A549 (cell line): ENCODE results near the gene UXS1.

Experiments
- CHD2 ChIP-seq: fragments of 150-350 bp; IDR thresholded peaks from 2 replicates; pipeline ENCODE4 v1.6.1; 2014; ENCODE audit warnings: low read length; ENCODE audit not compliant: partially characterized antibody
- ESRRA ChIP-seq: fragments of 150-350 bp; IDR thresholded peaks from 2 replicates; pipeline ENCODE4 v1.6.1; 2014; ENCODE audit warnings: mild to moderate bottlenecking, low read length, borderline replicate concordance
- HDAC2 ChIP-seq: fragments of 200-600 bp; sonication (generic); IDR thresholded peaks from 2 replicates; pipeline ENCODE4 v1.6.1; 2016
- PHF8 ChIP-seq: fragments of 200-600 bp; sonication (generic); IDR thresholded peaks from 2 replicates; pipeline ENCODE4 v1.6.1; 2016; ENCODE audit warnings: low read depth, mild to moderate bottlenecking, antibody characterized with exemption, moderate library complexity, borderline replicate concordance
- POLR2A ChIP-seq: IDR thresholded peaks from 2 replicates; pipeline ENCODE4 v1.6.1; 2012; ENCODE audit warnings: mild to moderate bottlenecking, low read length
- SREBF2 ChIP-seq: fragments of 450-650 bp; IDR thresholded peaks from 2 replicates; pipeline ENCODE4 v1.6.1; 2014; ENCODE audit warnings: mild to moderate bottlenecking, moderate library complexity
- TP53 ChIP-seq: fragments of 250-450 bp; sonication (Bioruptor Pico); IDR thresholded peaks from 2 replicates; pipeline ENCODE4 v1.5.0; 2021; ENCODE audit warnings: mild to moderate bottlenecking, moderate library complexity
- ZFP36 ChIP-seq: fragments of 450-650 bp; IDR thresholded peaks from 2 replicates; pipeline ENCODE4 v1.6.1; 2014; ENCODE audit warnings: borderline replicate concordance; ENCODE audit not compliant: partially characterized antibody
- TF ChIP-seq, protein P1 (sequence below): fragments of >200 bp; sonication (Bioruptor Twin); formaldehyde crosslinking; IDR thresholded peaks from 3 replicates; pipeline ENCODE4 v1.5.1; 2016
- TF ChIP-seq, protein P2 (sequence below): fragments of 200-600 bp; sonication (generic); IDR thresholded peaks from 2 replicates; pipeline ENCODE4 v1.6.1; 2016; ENCODE audit warnings: antibody characterized with exemption, mild to moderate bottlenecking, moderate library complexity
- TF ChIP-seq, protein P3 (sequence below): IDR thresholded peaks from 2 replicates; pipeline ENCODE4 v1.6.1; 2012
- TF ChIP-seq, protein P4 (sequence below): fragments of 450-650 bp; IDR thresholded peaks from 2 replicates; pipeline ENCODE4 v1.6.1; 2014; ENCODE audit warnings: antibody characterized with exemption

GRCh38 chr2:106044859-106045258 is 149.2 kb downstream of the UXS1 start:
- TF ChIP-seq ZFP36 (no peak), HDAC2 (no peak), POLR2A (no peak), ESRRA (no peak), PHF8 (no peak), TP53 (no peak), SREBF2 (no peak), CHD2 (no peak)
- TF ChIP-seq, protein P1, sequence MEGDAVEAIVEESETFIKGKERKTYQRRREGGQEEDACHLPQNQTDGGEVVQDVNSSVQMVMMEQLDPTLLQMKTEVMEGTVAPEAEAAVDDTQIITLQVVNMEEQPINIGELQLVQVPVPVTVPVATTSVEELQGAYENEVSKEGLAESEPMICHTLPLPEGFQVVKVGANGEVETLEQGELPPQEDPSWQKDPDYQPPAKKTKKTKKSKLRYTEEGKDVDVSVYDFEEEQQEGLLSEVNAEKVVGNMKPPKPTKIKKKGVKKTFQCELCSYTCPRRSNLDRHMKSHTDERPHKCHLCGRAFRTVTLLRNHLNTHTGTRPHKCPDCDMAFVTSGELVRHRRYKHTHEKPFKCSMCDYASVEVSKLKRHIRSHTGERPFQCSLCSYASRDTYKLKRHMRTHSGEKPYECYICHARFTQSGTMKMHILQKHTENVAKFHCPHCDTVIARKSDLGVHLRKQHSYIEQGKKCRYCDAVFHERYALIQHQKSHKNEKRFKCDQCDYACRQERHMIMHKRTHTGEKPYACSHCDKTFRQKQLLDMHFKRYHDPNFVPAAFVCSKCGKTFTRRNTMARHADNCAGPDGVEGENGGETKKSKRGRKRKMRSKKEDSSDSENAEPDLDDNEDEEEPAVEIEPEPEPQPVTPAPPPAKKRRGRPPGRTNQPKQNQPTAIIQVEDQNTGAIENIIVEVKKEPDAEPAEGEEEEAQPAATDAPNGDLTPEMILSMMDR, result no peak
- TF ChIP-seq, protein P2, sequence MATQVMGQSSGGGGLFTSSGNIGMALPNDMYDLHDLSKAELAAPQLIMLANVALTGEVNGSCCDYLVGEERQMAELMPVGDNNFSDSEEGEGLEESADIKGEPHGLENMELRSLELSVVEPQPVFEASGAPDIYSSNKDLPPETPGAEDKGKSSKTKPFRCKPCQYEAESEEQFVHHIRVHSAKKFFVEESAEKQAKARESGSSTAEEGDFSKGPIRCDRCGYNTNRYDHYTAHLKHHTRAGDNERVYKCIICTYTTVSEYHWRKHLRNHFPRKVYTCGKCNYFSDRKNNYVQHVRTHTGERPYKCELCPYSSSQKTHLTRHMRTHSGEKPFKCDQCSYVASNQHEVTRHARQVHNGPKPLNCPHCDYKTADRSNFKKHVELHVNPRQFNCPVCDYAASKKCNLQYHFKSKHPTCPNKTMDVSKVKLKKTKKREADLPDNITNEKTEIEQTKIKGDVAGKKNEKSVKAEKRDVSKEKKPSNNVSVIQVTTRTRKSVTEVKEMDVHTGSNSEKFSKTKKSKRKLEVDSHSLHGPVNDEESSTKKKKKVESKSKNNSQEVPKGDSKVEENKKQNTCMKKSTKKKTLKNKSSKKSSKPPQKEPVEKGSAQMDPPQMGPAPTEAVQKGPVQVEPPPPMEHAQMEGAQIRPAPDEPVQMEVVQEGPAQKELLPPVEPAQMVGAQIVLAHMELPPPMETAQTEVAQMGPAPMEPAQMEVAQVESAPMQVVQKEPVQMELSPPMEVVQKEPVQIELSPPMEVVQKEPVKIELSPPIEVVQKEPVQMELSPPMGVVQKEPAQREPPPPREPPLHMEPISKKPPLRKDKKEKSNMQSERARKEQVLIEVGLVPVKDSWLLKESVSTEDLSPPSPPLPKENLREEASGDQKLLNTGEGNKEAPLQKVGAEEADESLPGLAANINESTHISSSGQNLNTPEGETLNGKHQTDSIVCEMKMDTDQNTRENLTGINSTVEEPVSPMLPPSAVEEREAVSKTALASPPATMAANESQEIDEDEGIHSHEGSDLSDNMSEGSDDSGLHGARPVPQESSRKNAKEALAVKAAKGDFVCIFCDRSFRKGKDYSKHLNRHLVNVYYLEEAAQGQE, result no peak
- TF ChIP-seq, protein P3, sequence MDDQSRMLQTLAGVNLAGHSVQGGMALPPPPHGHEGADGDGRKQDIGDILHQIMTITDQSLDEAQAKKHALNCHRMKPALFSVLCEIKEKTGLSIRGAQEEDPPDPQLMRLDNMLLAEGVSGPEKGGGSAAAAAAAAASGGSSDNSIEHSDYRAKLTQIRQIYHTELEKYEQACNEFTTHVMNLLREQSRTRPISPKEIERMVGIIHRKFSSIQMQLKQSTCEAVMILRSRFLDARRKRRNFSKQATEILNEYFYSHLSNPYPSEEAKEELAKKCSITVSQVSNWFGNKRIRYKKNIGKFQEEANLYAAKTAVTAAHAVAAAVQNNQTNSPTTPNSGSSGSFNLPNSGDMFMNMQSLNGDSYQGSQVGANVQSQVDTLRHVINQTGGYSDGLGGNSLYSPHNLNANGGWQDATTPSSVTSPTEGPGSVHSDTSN, result no peak
- TF ChIP-seq, protein P4, sequence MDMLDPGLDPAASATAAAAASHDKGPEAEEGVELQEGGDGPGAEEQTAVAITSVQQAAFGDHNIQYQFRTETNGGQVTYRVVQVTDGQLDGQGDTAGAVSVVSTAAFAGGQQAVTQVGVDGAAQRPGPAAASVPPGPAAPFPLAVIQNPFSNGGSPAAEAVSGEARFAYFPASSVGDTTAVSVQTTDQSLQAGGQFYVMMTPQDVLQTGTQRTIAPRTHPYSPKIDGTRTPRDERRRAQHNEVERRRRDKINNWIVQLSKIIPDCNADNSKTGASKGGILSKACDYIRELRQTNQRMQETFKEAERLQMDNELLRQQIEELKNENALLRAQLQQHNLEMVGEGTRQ, result no peak
